Fibroblast of lung (primary cell): ENCODE data around the gene MRGPRE. TPM values are rescaled to one million over a fixed set of nuclear protein-coding genes. Genes with fewer than 3 reads are reported as not detected.

Experiments used
- DNase-seq, 2 donors: peaks; one replicate each; pipeline versions ENCODE4 v3.0.0 to v3.0.0-alpha.2; 2010; ENCODE audit warnings: low read depth in 2 of 2
- H2AFZ ChIP-seq: 2 replicates; pipeline ENCODE4 v1.5.1; 2012; ENCODE audit warnings: low read length, control low read depth, inconsistent platforms
- H3K27ac ChIP-seq: 2 replicates; pipeline ENCODE4 v1.5.1; 2011; ENCODE audit warnings: low read length, control low read depth; ENCODE audit not compliant: insufficient read depth
- H3K27me3 ChIP-seq: 2 replicates; pipeline ENCODE4 v1.5.1; 2011; ENCODE audit warnings: mild to moderate bottlenecking, low read length; ENCODE audit not compliant: control insufficient read depth, insufficient read depth
- H3K36me3 ChIP-seq: 2 replicates; pipeline ENCODE4 v1.5.1; 2011; ENCODE audit warnings: low read length; ENCODE audit not compliant: control insufficient read depth, insufficient read depth
- H3K4me1 ChIP-seq: 2 replicates; pipeline ENCODE4 v1.5.1; 2011; ENCODE audit warnings: low read length; ENCODE audit not compliant: control insufficient read depth, insufficient read depth; ENCODE audit errors: extremely low read depth
- H3K4me2 ChIP-seq: 2 replicates; pipeline ENCODE4 v1.5.1; 2011; ENCODE audit warnings: low read length, control low read depth; ENCODE audit not compliant: insufficient read depth; ENCODE audit errors: extremely low read depth
- H3K4me3 ChIP-seq, 4 experiments: fragments of 200-600 bp in 1 of 4; sonication (generic) in 1 of 4; replicated peaks in 1 of 4; 2 replicates each; pipeline ENCODE4 v1.5.1; 2011 to 2016; ENCODE audit warnings: low read length in 4 of 4, low read depth in 3 of 4, mild to moderate bottlenecking in 3 of 4, control low read depth in 2 of 4, inconsistent platforms in 1 of 4, mixed read lengths in 1 of 4; ENCODE audit not compliant: insufficient read depth in 1 of 4; ENCODE audit errors: control extremely low read depth in 1 of 4
- H3K79me2 ChIP-seq: 2 replicates; pipeline ENCODE4 v1.5.1; 2012; ENCODE audit warnings: mild to moderate bottlenecking, low read length, inconsistent platforms; ENCODE audit not compliant: control insufficient read depth, insufficient read depth
- H3K9ac ChIP-seq: 2 replicates; pipeline ENCODE4 v1.5.1; 2011; ENCODE audit warnings: mild to moderate bottlenecking, low read length, control low read depth; ENCODE audit not compliant: insufficient read depth
- H3K9me3 ChIP-seq: 2 replicates; pipeline ENCODE4 v1.5.1; 2012; ENCODE audit warnings: low read depth, low read length; ENCODE audit not compliant: control insufficient read depth, insufficient read depth
- H4K20me1 ChIP-seq: 2 replicates; pipeline ENCODE4 v1.5.1; 2011; ENCODE audit warnings: low read length; ENCODE audit not compliant: control insufficient read depth, insufficient read depth; ENCODE audit errors: extremely low read depth
- CTCF ChIP-seq, 2 donors: IDR thresholded peaks in 1 of 2; conservative IDR thresholded peaks in 1 of 2; 1 replicate in 1 of 2; 2 replicates in 1 of 2; pipeline ENCODE4 v1.5.1; 2011 to 2012; ENCODE audit warnings: low read length in 2 of 2, control low read depth in 1 of 2, inconsistent platforms in 1 of 2, low read depth in 1 of 2, mild to moderate bottlenecking in 1 of 2
- EZH2 ChIP-seq: IDR thresholded peaks from 2 replicates; pipeline ENCODE4 v1.5.1; 2012; ENCODE audit warnings: low read length, control low read depth, mild to moderate bottlenecking; ENCODE audit errors: missing control alignments
- polyA plus RNA-seq, 2 donors: library from polyadenylated mRNA; depleted of rRNA in 1 of 2; stranded (reverse) in 1 of 2; unstranded in 1 of 2; fragments of >200 nt; gene quantifications; 2 replicates each; pipeline ENCODE4 v1.2.1, GENCODE V29; 2011 to 2012; ENCODE audit warnings: missing spikeins in 1 of 2
- total RNA-seq: library from RNA; depleted of rRNA; stranded (reverse); fragments of >200 nt; gene quantifications from 2 replicates; pipeline ENCODE4 v1.2.1, GENCODE V29; 2014

The MRGPRE gene
- total and polyA plus RNA-seq, 2 donors (not counting 1 experiment from before 2014, with no cell fraction given), result 0.17 TPM; not detected in 1

DNA sequence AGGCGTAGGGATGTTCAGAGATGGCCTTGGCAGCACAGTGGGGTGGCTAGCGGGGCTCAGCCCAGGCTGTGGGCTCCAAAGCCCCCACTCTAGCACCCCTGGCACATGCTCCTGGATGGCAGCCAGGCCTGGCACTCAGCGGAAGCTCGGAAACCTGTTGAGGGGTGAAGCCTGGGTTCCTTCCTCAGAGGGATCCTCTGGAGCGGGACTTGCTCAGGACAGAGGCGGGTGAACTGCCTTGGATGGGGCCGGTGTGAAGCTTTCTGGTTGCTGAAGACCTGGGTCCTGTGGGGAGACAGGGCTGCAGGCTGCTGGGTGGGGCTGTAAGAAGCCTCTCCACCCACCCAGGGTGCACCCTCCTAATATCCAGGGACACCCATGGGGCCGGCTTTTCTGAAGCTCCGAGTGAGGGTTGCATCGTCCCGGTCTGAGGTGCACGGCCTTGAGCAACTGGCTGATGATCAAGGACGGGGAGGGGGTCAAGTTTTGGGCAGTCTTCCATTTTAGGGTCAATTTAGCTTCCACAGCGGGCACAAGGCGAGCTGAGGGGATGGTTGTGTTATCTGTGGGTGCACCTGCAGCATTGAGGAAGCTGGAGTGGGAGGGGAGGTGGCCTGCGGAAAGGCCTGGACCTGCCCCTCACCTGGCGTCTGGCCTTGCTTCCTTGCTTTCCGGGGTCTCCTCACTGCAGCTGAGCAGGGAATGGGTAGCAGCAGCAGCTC, 5.2 kb downstream of the MRGPRE start:
- no peak overlapping the region for H3K4me3 ChIP-seq
- H3K27ac ChIP-seq, result no peak overlapping the region
- no peak for TF ChIP-seq EZH2
- TF ChIP-seq CTCF (conservative IDR thresholded peaks at IDR 0.05 in 1 of 2, IDR thresholded peaks at IDR 0.05 in 1 of 2; ENCODE audit: low read depth in 1 of 2, low read length in 2 of 2), result no peak
- H3K9me3 ChIP-seq, result no peaks in the 10 kb centered on the region
- no peaks in the 10 kb centered on the region for H4K20me1 ChIP-seq
- H2AFZ ChIP-seq, result no peak overlapping the region
- no peaks in the 10 kb centered on the region for H3K4me1 ChIP-seq
- no peaks in the 10 kb centered on the region for H3K36me3 ChIP-seq
- no peak overlapping the region for H3K4me2 ChIP-seq
- no peak overlapping the region for H3K9ac ChIP-seq
- H3K79me2 ChIP-seq, result no peaks in the 10 kb centered on the region
- no peaks in the 10 kb centered on the region for H3K27me3 ChIP-seq
- DNase-seq, result no peak

GRCh38 chr11:3225826-3226750, 6.1 kb downstream of the MRGPRE start:
- H3K9ac ChIP-seq, result no peak overlapping the region
- H4K20me1 ChIP-seq, result no peaks in the 10 kb centered on the region
- TF ChIP-seq CTCF (conservative IDR thresholded peaks at IDR 0.05 in 1 of 2, IDR thresholded peaks at IDR 0.05 in 1 of 2; ENCODE audit: low read depth in 1 of 2, low read length in 2 of 2) (no peak), EZH2 (no peak)
- no peaks in the 10 kb centered on the region for H3K9me3 ChIP-seq
- no peak for DNase-seq
- no peak overlapping the region for H3K4me3 ChIP-seq
- no peak overlapping the region for H3K4me2 ChIP-seq
- H3K36me3 ChIP-seq, result no peaks in the 10 kb centered on the region
- no peaks in the 10 kb centered on the region for H3K79me2 ChIP-seq
- peaks cover under 1% of the 10 kb centered on the region for H3K27me3 ChIP-seq
- no peaks in the 10 kb centered on the region for H3K4me1 ChIP-seq
- H2AFZ ChIP-seq, result no peak overlapping the region
- H3K27ac ChIP-seq, result no peak overlapping the region

GRCh38 chr11:3225159-3225758, 7.0 kb downstream of the MRGPRE start:
- peaks cover 2% of the 10 kb centered on the region for H3K27me3 ChIP-seq
- no peaks in the 10 kb centered on the region for H4K20me1 ChIP-seq
- H3K79me2 ChIP-seq, result no peaks in the 10 kb centered on the region
- H3K4me2 ChIP-seq, result no peak overlapping the region
- H3K36me3 ChIP-seq, result no peaks in the 10 kb centered on the region
- no peaks in the 10 kb centered on the region for H3K4me1 ChIP-seq
- H3K9me3 ChIP-seq, result no peaks in the 10 kb centered on the region
- H2AFZ ChIP-seq, result no peak overlapping the region
- no peak overlapping the region for H3K4me3 ChIP-seq
- TF ChIP-seq EZH2 (no peak), CTCF (conservative IDR thresholded peaks at IDR 0.05 in 1 of 2, IDR thresholded peaks at IDR 0.05 in 1 of 2; ENCODE audit: low read depth in 1 of 2, low read length in 2 of 2) (no peak)
- no peak for DNase-seq
- H3K27ac ChIP-seq, result no peak overlapping the region
- H3K9ac ChIP-seq, result no peak overlapping the region
